Trophoblast cell (in vitro differentiated cells and primary cell): ENCODE data around the gene SLC43A3.

Experiments
- DNase-seq, 2 donors: peaks; one replicate each; pipeline ENCODE4 v3.0.0-alpha.2; 2016
- H2AFZ ChIP-seq: 2 replicates; pipeline ENCODE4 v1.6.1; 2013; ENCODE audit warnings: low read length, moderate library complexity, mild to moderate bottlenecking; ENCODE audit not compliant: insufficient read depth, poor library complexity
- H2AK5ac ChIP-seq: 2 replicates; pipeline ENCODE4 v1.6.1; 2013; ENCODE audit warnings: mild to moderate bottlenecking, low read length
- H2BK120ac ChIP-seq: 2 replicates; pipeline ENCODE4 v1.6.1; 2013; ENCODE audit warnings: low read length, mild to moderate bottlenecking, moderate library complexity; ENCODE audit not compliant: insufficient read depth, poor library complexity
- H2BK12ac ChIP-seq: 2 replicates; pipeline ENCODE4 v1.6.1; 2013; ENCODE audit warnings: mild to moderate bottlenecking, low read length, moderate library complexity
- H2BK5ac ChIP-seq: 2 replicates; pipeline ENCODE4 v1.6.1; 2013; ENCODE audit warnings: low read length, low read depth, moderate library complexity, mild to moderate bottlenecking; ENCODE audit not compliant: poor library complexity
- H3K14ac ChIP-seq: 2 replicates; pipeline ENCODE4 v1.6.1; 2013; ENCODE audit warnings: mild to moderate bottlenecking, low read length
- H3K18ac ChIP-seq: 2 replicates; pipeline ENCODE4 v1.6.1; 2013; ENCODE audit warnings: mild to moderate bottlenecking, low read length
- H3K23ac ChIP-seq: 2 replicates; pipeline ENCODE4 v1.6.1; 2013; ENCODE audit warnings: low read length
- H3K27ac ChIP-seq: 2 replicates; pipeline ENCODE4 v1.5.1; 2013; ENCODE audit warnings: low read depth, mild to moderate bottlenecking, inconsistent platforms, low read length, moderate library complexity
- H3K27me3 ChIP-seq: 2 replicates; pipeline ENCODE4 v1.6.1; 2013; ENCODE audit warnings: inconsistent platforms, mild to moderate bottlenecking, low read length, moderate library complexity; ENCODE audit not compliant: insufficient read depth
- H3K36me3 ChIP-seq, 2 experiments: 1 replicate in 1 of 2; 2 replicates in 1 of 2; pipeline ENCODE4 v1.6.1; 2013; ENCODE audit warnings: low read length in 2 of 2, mild to moderate bottlenecking in 2 of 2, moderate library complexity in 1 of 2; ENCODE audit not compliant: insufficient read depth in 2 of 2, control insufficient read depth in 1 of 2
- H3K4ac ChIP-seq: 2 replicates; pipeline ENCODE4 v1.6.1; 2013; ENCODE audit warnings: low read depth, mild to moderate bottlenecking, low read length, moderate library complexity
- H3K4me1 ChIP-seq, 2 experiments: 1 replicate in 1 of 2; 2 replicates in 1 of 2; pipeline ENCODE4 v1.6.1; 2013; ENCODE audit warnings: low read length in 2 of 2, mild to moderate bottlenecking in 2 of 2, moderate library complexity in 1 of 2; ENCODE audit not compliant: insufficient read depth in 2 of 2, control insufficient read depth in 1 of 2
- H3K4me2 ChIP-seq: 2 replicates; pipeline ENCODE4 v1.6.1; 2013; ENCODE audit warnings: inconsistent platforms, mild to moderate bottlenecking, low read length, moderate library complexity
- H3K4me3 ChIP-seq: 2 replicates; pipeline ENCODE4 v1.5.1; 2013; ENCODE audit warnings: mild to moderate bottlenecking, low read depth, low read length, inconsistent platforms
- H3K79me1 ChIP-seq: one replicate; pipeline ENCODE4 v1.6.1; 2013; ENCODE audit warnings: low read length
- H3K79me2 ChIP-seq: 2 replicates; pipeline ENCODE4 v1.6.1; 2013; ENCODE audit warnings: low read length, mild to moderate bottlenecking; ENCODE audit not compliant: control insufficient read depth, insufficient read depth, poor library complexity
- H3K9ac ChIP-seq: 2 replicates; pipeline ENCODE4 v1.6.1; 2013; ENCODE audit warnings: mild to moderate bottlenecking, low read length
- H3K9me3 ChIP-seq: 2 replicates; pipeline ENCODE4 v1.6.1; 2013; ENCODE audit warnings: low read depth, mild to moderate bottlenecking, control low read depth, inconsistent platforms, low read length; ENCODE audit not compliant: insufficient read depth
- H4K12ac ChIP-seq: 2 replicates; pipeline ENCODE4 v1.6.1; 2013; ENCODE audit warnings: low read depth, mild to moderate bottlenecking, low read length, moderate library complexity
- H4K8ac ChIP-seq: 2 replicates; pipeline ENCODE4 v1.6.1; 2013; ENCODE audit warnings: low read depth, mild to moderate bottlenecking, low read length, moderate library complexity
- H4K91ac ChIP-seq: one replicate; pipeline ENCODE4 v1.6.1; 2013; ENCODE audit warnings: low read depth, mild to moderate bottlenecking, low read length, moderate library complexity
- WGBS: extraction: QIAGEN DNeasy Blood & Tissue Kit; methylation state at CpG from one replicate; pipeline ENCODE4 v1.1.7; 2013; ENCODE audit warnings: missing lambda C conversion rate; ENCODE audit not compliant: insufficient read length, insufficient coverage; ENCODE audit errors: extremely low coverage; 5-methylcytosine and 5-hydroxymethylcytosine counted together

SLC43A3 gene

DNA sequence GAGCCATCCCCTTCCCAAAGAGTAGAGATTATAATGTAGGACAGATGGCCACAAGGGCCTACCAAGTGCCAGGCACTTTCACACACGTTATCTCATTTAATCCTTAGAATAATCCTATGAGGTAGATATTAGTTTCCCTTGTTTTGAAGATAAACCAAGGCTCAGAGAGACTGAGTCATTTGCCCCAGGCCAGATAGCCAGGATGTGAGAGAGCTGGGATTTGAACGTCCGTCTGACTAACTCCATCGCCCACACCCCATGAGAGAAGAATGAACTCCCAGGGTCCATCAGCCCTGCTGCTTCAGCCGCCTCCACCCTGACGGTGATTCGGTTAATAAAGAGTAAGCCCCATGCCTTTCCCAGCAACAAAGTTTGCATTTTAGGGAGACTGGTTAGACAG lies 56.7 kb downstream of the SLC43A3 start:
- H2BK120ac ChIP-seq: no peak overlapping the region
- H3K4me2 ChIP-seq: no peak overlapping the region
- no peak overlapping the region for H4K91ac ChIP-seq
- no peak overlapping the region for H4K8ac ChIP-seq
- no peaks in the 10 kb centered on the region for H3K36me3 ChIP-seq
- no peaks in the 10 kb centered on the region for H3K4me1 ChIP-seq
- no peak overlapping the region for H4K12ac ChIP-seq
- no peak overlapping the region for H2AFZ ChIP-seq
- H3K9me3 ChIP-seq: no peaks in the 10 kb centered on the region
- H2BK5ac ChIP-seq: no peak overlapping the region
- no peak overlapping the region for H3K27ac ChIP-seq
- no peak overlapping the region for H2BK12ac ChIP-seq
- no peak overlapping the region for H3K4ac ChIP-seq
- no peak overlapping the region for H3K4me3 ChIP-seq
- no peaks in the 10 kb centered on the region for H3K79me2 ChIP-seq
- H3K14ac ChIP-seq: no peak overlapping the region
- no peak overlapping the region for H3K18ac ChIP-seq
- peak overlapping the region; percentile 20 for H3K9ac ChIP-seq
- H2AK5ac ChIP-seq: no peak overlapping the region
- no peaks in the 10 kb centered on the region for H3K79me1 ChIP-seq
- H3K27me3 ChIP-seq: no peaks in the 10 kb centered on the region
- WGBS: no CpG with 5 or more reads among the region's 7 CpGs
- peak; percentile 20 to 33 for DNase-seq
- no peak overlapping the region for H3K23ac ChIP-seq

DNA sequence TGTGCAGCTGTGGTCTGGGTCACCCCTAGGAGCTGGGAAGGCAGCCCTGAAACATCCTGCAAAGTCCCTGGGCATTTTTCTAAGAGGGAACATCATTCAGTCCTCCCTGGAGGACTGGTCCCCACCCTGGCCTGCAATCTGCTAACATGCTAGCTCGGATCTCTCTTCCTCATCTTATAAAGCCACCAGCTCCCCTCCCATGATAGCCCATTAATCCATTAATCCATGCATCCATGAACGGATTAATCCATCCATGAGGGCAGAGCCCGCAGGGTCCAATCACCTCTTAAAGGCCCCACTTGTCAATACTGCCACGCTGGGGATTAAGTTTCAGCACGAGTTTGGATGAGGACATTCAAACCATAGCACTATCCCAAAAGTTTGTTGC lies 58.1 kb downstream of the SLC43A3 start:
- H2AK5ac ChIP-seq: no peak overlapping the region
- DNase-seq: no peak
- no peaks in the 10 kb centered on the region for H3K27me3 ChIP-seq
- H2AFZ ChIP-seq: no peak overlapping the region
- H3K14ac ChIP-seq: no peak overlapping the region
- H4K91ac ChIP-seq: no peak overlapping the region
- no peaks in the 10 kb centered on the region for H3K79me2 ChIP-seq
- H3K23ac ChIP-seq: no peak overlapping the region
- no peak overlapping the region for H3K18ac ChIP-seq
- H3K36me3 ChIP-seq: no peaks in the 10 kb centered on the region
- no peaks in the 10 kb centered on the region for H3K4me1 ChIP-seq
- no peak overlapping the region for H2BK12ac ChIP-seq
- no peak overlapping the region for H3K27ac ChIP-seq
- no CpG with 5 or more reads among the region's 5 CpGs for WGBS
- no peak overlapping the region for H3K4me2 ChIP-seq
- no peak overlapping the region for H2BK120ac ChIP-seq
- no peak overlapping the region for H3K9ac ChIP-seq
- H3K4me3 ChIP-seq: no peak overlapping the region
- H2BK5ac ChIP-seq: no peak overlapping the region
- H3K79me1 ChIP-seq: no peaks in the 10 kb centered on the region
- no peaks in the 10 kb centered on the region for H3K9me3 ChIP-seq
- no peak overlapping the region for H4K12ac ChIP-seq
- no peak overlapping the region for H4K8ac ChIP-seq
- no peak overlapping the region for H3K4ac ChIP-seq

DNA sequence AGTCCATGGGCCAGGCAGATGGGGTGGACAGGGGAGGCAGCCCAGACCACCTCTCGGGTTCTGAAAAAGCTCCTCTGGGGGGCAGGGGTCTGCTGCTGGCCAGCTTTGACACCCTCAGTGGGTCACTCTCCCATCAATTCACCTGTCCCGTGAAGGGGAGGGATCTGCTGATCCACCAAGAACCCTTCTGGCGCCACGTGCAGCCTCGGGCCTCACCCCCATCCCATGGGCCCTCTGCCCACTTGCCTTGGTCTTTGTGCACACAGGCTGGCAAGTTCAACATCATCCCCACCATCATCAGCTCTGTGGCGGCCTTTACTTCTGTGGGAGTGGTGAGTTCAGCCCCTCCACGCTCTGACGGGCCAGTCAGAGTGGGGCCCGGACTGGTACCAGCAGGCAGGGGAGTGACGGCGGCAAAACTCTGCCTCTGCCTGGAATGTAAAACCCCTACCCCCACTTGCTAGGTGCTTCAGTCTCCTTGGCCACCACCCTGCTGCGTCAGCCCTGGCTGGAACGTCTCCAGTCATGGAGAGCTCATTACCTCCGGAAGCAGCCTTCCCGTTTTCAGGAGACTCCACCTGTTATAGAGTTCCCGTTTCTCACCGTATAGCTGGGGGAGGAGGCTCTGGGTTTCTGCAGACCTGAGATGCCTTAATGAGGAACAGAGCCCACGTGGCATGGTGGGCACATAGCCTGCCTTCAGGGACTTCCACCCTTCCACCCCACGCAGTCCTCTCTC lies 58.6 kb downstream of the SLC43A3 start:
- H3K4me2 ChIP-seq: no peak overlapping the region
- H4K91ac ChIP-seq: no peak overlapping the region
- no peak overlapping the region for H2BK5ac ChIP-seq
- H2BK120ac ChIP-seq: no peak overlapping the region
- H3K9me3 ChIP-seq: no peaks in the 10 kb centered on the region
- no peak overlapping the region for H4K12ac ChIP-seq
- no peak overlapping the region for H3K4ac ChIP-seq
- H4K8ac ChIP-seq: no peak overlapping the region
- no peak overlapping the region for H2AFZ ChIP-seq
- H2AK5ac ChIP-seq: no peak overlapping the region
- no peaks in the 10 kb centered on the region for H3K79me1 ChIP-seq
- H3K23ac ChIP-seq: no peak overlapping the region
- no peak overlapping the region for H3K4me3 ChIP-seq
- H3K18ac ChIP-seq: no peak overlapping the region
- H3K4me1 ChIP-seq: no peaks in the 10 kb centered on the region
- no peak for DNase-seq
- H3K27me3 ChIP-seq: no peaks in the 10 kb centered on the region
- H3K14ac ChIP-seq: no peak overlapping the region
- H3K9ac ChIP-seq: no peak overlapping the region
- no peak overlapping the region for H3K27ac ChIP-seq
- no CpG with 5 or more reads among the region's 19 CpGs for WGBS
- no peaks in the 10 kb centered on the region for H3K36me3 ChIP-seq
- no peaks in the 10 kb centered on the region for H3K79me2 ChIP-seq
- H2BK12ac ChIP-seq: no peak overlapping the region

DNA sequence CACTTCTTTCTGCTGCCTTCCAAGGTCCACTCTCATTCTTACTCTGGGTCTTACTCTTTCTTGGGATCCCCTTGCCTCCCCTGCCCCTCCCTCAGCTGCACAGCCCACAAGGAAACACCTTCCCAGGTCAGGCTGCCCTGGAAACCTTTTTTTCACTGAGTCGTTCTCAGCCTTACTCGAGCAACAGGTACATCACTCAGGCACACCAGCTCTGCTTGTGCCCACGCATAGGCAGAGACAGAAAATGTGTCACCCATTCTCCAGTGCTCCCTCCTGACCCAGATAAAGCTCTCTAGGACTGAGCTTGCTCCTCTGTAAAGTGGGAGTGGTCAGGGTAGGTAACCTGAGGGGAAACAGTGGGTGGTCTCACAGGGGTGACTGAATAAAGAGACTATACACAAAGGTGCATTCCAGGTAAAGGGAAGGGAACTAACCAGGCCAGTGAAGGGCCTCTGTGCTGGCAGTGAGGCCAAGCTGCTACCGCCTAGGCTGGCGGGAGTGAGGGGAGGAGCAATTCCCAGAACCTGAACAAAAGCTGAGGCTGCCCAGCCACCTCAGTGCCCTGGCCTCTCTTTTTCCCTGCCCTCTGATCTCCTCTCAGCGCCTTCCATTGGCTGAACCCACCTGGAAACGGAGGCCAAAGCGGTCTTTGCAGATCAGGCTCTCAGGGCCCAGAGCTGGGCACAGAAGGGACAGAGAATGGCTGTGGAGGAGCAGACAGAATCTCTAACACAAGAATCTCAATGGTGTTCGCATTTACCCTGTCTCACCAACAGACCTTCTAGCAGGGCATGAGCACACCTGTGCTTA lies 61.9 kb downstream of the SLC43A3 start:
- no peaks in the 10 kb centered on the region for H3K36me3 ChIP-seq

More for the DNA sequence above, 61.9 kb downstream of the SLC43A3 start:
- Histone ChIP-seq H3K27me3 (no peaks in the 10 kb centered on the region), H4K8ac (no peak overlapping the region), H3K9me3 (no peaks in the 10 kb centered on the region), H3K9ac (no peak overlapping the region), H3K79me2 (no peaks in the 10 kb centered on the region), H3K27ac (no peak overlapping the region), H3K79me1 (no peaks in the 10 kb centered on the region), H3K4ac (no peak overlapping the region), H4K91ac (no peak overlapping the region), H2AK5ac (no peak overlapping the region), H2AFZ (no peak overlapping the region), H3K23ac (no peak overlapping the region), H3K18ac (no peak overlapping the region), H3K14ac (no peak overlapping the region), H2BK5ac (no peak overlapping the region), H3K4me1 (no peaks in the 10 kb centered on the region), H2BK12ac (no peak overlapping the region), H3K4me3 (no peak overlapping the region), H4K12ac (no peak overlapping the region), H3K4me2 (no peak overlapping the region), H2BK120ac (no peak overlapping the region)
- DNase-seq: no peak
- no CpG with 5 or more reads among the region's 9 CpGs for WGBS
